GM10266 (cell line): ENCODE data around the gene ZNF827.

Experiments used
- DNase-seq: peaks from one replicate; pipeline ENCODE4 v3.0.0; 2012; ENCODE audit errors: extremely low spot score
- CTCF ChIP-seq: IDR thresholded peaks from 2 replicates; pipeline ENCODE4 v1.5.1; 2012; ENCODE audit warnings: mild to moderate bottlenecking, low read depth; ENCODE audit not compliant: control insufficient read depth, insufficient read depth; ENCODE audit errors: missing control alignments

ZNF827 gene

GRCh38 chr4:145786261-145786660 is 152.4 kb downstream of the ZNF827 start:
- TF ChIP-seq CTCF = no peak
- DNase-seq = no peak

- TF ChIP-seq CTCF = no peak
- DNase-seq = no peak
Observed at GRCh38 chr4:145785391-145786008, 153.1 kb downstream of the ZNF827 start.

DNA sequence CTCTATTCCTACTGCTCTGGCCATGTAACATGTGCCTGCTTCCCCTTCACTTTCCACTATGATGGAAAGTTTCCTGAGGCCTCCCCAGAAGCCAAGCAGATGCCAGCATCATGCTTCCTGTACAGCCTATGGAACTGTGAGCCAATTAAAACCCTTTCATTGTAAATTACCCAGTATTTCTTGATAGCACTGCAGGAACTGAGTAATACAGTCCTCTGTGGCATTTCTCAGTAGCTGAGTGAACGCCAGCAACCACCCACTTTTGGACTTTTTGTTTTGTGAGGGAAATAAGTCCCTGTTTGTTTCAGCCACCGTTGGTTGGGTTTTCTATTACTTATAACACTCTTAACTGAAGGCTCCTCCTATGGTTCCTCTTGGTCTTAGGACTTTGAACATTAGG is 154.6 kb downstream of the ZNF827 start:
- no peak for DNase-seq
- no peak for TF ChIP-seq CTCF

- no peak for DNase-seq
- no peak for TF ChIP-seq CTCF
Observed at GRCh38 chr4:145782756-145783155, 155.9 kb downstream of the ZNF827 start.

GRCh38 chr4:145781351-145781750 is 157.3 kb downstream of the ZNF827 start:
- no peak for TF ChIP-seq CTCF
- DNase-seq = no peak

DNA sequence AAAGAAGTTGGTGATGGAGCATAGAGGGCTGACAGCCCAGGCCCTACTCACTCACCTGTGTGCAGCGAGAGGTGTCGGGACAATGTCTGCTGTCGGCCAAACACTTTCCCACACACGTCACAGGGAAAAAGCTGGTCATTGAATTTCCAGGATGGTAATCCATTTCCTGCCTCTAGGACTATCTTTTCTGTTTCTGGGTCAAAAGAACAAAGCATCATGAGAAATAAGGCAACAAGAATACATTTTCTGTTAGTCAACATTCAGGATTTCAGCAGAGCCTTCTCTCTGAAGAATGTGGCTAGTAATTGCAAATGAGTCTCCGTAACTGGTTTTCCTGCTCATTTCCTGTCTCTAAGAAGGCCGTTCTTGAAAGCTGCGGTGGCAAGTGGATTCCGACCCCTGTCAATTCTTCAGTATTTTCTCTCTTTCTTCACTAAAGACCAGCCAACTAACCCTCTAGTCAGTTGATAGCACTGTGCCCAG is 159.3 kb downstream of the ZNF827 start:
- TF ChIP-seq CTCF = no peak
- no peak for DNase-seq

GRCh38 chr4:145776208-145776607 is 162.4 kb downstream of the ZNF827 start:
- no peak for DNase-seq
- no peak for TF ChIP-seq CTCF
